Measurements from ENCODE around the gene ATF7. TPM values are rescaled to one million over a fixed set of nuclear protein-coding genes. Genes with fewer than 3 reads are reported as not detected.

ATF7 gene
- total and polyA plus RNA-seq, 9 of the 15 experiments (the other 6 are each of a cell fraction or from before 2014, with no cell fraction given): 10.6 to 30.4 (median 20.7) TPM

GRCh38 chr12:53489242-53489864 lies 136.8 kb downstream of the ATF7 start:
- TF ChIP-seq HIVEP1 (CRISPR knock-in tag; IDR thresholded peaks at IDR 0.05) (no peak), KAT7 (CRISPR knock-in tag; IDR thresholded peaks at IDR 0.05; ENCODE audit: borderline replicate concordance) (no peak), PHB (CRISPR knock-in tag; IDR thresholded peaks at IDR 0.05) (no peak), HNRNPL (IDR thresholded peaks at IDR 0.05; ENCODE audit: low read depth, low read length) (no peak), RFX5 (IDR thresholded peaks at IDR 0.05; ENCODE audit: low read depth, low read length) (no peak), SNIP1 (IDR thresholded peaks at IDR 0.05; ENCODE audit: low read depth) (no peak), FOXA3 (CRISPR knock-in tag; conservative IDR thresholded peaks at IDR 0.05 in 1 of 2, IDR thresholded peaks at IDR 0.05 in 1 of 2) (no peak), TFAP4 (CRISPR knock-in tag; IDR thresholded peaks at IDR 0.05; ENCODE audit: borderline replicate concordance) (no peak), ZNF639 (CRISPR knock-in tag; conservative IDR thresholded peaks at IDR 0.05 in 1 of 2, IDR thresholded peaks at IDR 0.05 in 1 of 2) (no peak), ZNF696 (CRISPR knock-in tag; conservative IDR thresholded peaks at IDR 0.05) (no peak), GTF2E2 (tag; IDR thresholded peaks at IDR 0.05) (no peak), UBTF (IDR thresholded peaks at IDR 0.05; ENCODE audit: borderline replicate concordance in 1 of 2, low read depth in 2 of 2, low read length in 2 of 2) (no peak), MYNN (IDR thresholded peaks at IDR 0.05) (no peak), MYNN (CRISPR knock-in tag; IDR thresholded peaks at IDR 0.05) (no peak), ZNF124 (CRISPR knock-in tag; IDR thresholded peaks at IDR 0.05) (no peak), PCBP2 (IDR thresholded peaks at IDR 0.05; ENCODE audit: low read depth, low read length, poor library complexity, severe bottlenecking) (no peak)
- intact Hi-C loops (cut with micrococcal nuclease): no loop called here

More at GRCh38 chr12:53489242-53489864, 136.8 kb downstream of the ATF7 start:
- BruUV-seq (replicated peaks): no TSS peak
- no peak for DNase-seq (ENCODE audit: extremely low read depth in 1 of 4, low spot score in 3 of 4)
- H3K4me3 ChIP-seq: no peak overlapping the region
- ATAC-seq: no peak
- 0 out of 2 replicates have a peak, but pooled peaks cover 8% of the 10 kb centered on the region for H4K20me1 ChIP-seq (replicated peaks; ENCODE audit: control insufficient read depth, insufficient read depth, low read length)
- no peaks in the 10 kb centered on the region for H3K9me1 ChIP-seq (ENCODE audit: control insufficient read depth, insufficient read depth, low read length)
- H3K9ac ChIP-seq (ENCODE audit: insufficient read depth in 1 of 2, low read depth in 2 of 2, low read length in 2 of 2): peak overlapping the region in 1 of 2 experiments; percentile 20; a peak in 1 of 4 replicates
- CTCF ChIA-PET (ENCODE audit: low intra/inter-chr PET ratio): no interaction called here
- H2AFZ ChIP-seq (ENCODE audit: low read depth, low read length): no peak overlapping the region
- FAIRE-seq: peak; percentile 32
- no peaks in the 10 kb centered on the region for H3K9me3 ChIP-seq (replicated peaks; ENCODE audit: control insufficient read depth, insufficient read depth, low read depth, low read length)
- peaks cover 10 to 33% of the 10 kb centered on the region in 2 experiments; a peak in 4 of 5 replicates for H3K4me1 ChIP-seq (replicated peaks in 1 of 2; ENCODE audit: control insufficient read depth in 2 of 2, insufficient read depth in 2 of 2, low read length in 2 of 2)
- H3K36me3 ChIP-seq (ENCODE audit: control insufficient read depth, insufficient read depth, low read length): peaks cover 34% of the 10 kb centered on the region; the same call in 2 of the 3 replicates
- 76% methylated on average over 5 of the region's 5 CpGs for WGBS (ENCODE audit: insufficient coverage, low coverage, missing lambda C conversion rate)
- no peak overlapping the region for H3K27ac ChIP-seq (ENCODE audit: extremely low read depth, low read depth, low read length)
- H3K4me2 ChIP-seq (ENCODE audit: insufficient read depth, low read length): no peak overlapping the region
- no peaks in the 10 kb centered on the region for H3K79me2 ChIP-seq (ENCODE audit: control insufficient read depth, insufficient read depth, low read length)
- POLR2A ChIA-PET: interaction anchor here (0.6 to 2.5 kb wide), 11 partner anchors 8 to 247 kb away, joined by 3 to 13 read pairs (median 4); partner anchors contain the start of genes NPFF and TARBP2
- no peaks in the 10 kb centered on the region for H3K27me3 ChIP-seq (ENCODE audit: control insufficient read depth in 2 of 2, insufficient read depth in 2 of 2, low read length in 2 of 2)
- in situ Hi-C loops (cut with MboI): no loop called here

Measured in K562 (cell line).